HepG2 (cell line): ENCODE measurements around the gene RAMP3. TPM values are rescaled to one million over a fixed set of nuclear protein-coding genes. Genes with fewer than 3 reads are reported as not detected.

Experiments
- ATAC-seq: fragments of 200-7000 bp; cut with Tn5 transposase; 3 replicates; pipeline ENCODE4 v1.9.1; 2020; ENCODE audit warnings: mild to moderate bottlenecking, moderate library complexity
- BruUV-seq: library from RNA; stranded (reverse); fragments of 400-500 nt; replicated peaks from 2 replicates; lab custom pipeline; 2021; lab: Mats Ljungman, UMichigan
- CTCF ChIA-PET: fragments of 300-600 bp; formaldehyde crosslinking; extraction: SDS; loops from one replicate; lab custom pipeline; 2021; ENCODE audit warnings: low total read pairs, inconsistent platforms, low intra/inter-chr PET ratio; lab: Yijun Ruan, JAX
- POLR2A ChIA-PET: fragments of 350-600 bp; sonication (Branson Sonifier 250); formaldehyde crosslinking; loops from one replicate; lab custom pipeline; 2020; ENCODE audit warnings: antibody characterized with exemption, inconsistent platforms; lab: Yijun Ruan, JAX
- DNase-seq: peaks from one replicate; pipeline ENCODE4 v3.0.0-alpha.2; 2015; ENCODE audit warnings: low spot score
- FAIRE-seq: peaks from 3 replicates; lab custom pipeline; 2011; peaks lifted over from hg19 to GRCh38; lab: Jason Lieb, UNC
- H2AFZ ChIP-seq: one replicate; pipeline ENCODE4 v1.6.1; 2011; ENCODE audit warnings: low read length, inconsistent platforms
- H3K27ac ChIP-seq: fragments of 300-600 bp; 3 replicates; pipeline ENCODE4 v1.8.0; 2011; ENCODE audit warnings: mixed run types, mild to moderate bottlenecking, mixed read lengths, low read length, inconsistent platforms; ENCODE audit not compliant: insufficient read depth; ENCODE audit errors: extremely low read length
- H3K27me3 ChIP-seq, 2 experiments: fragments of 200-600 bp in 1 of 2; 2 replicates in 1 of 2; 3 replicates in 1 of 2; pipeline versions ENCODE4 v1.6.0 to v1.8.0; 2011; ENCODE audit warnings: low read length in 2 of 2, mild to moderate bottlenecking in 2 of 2, moderate library complexity in 2 of 2, inconsistent platforms in 1 of 2; ENCODE audit not compliant: insufficient read depth in 2 of 2, control insufficient read depth in 1 of 2
- H3K36me3 ChIP-seq, 2 experiments: fragments of 200-600 bp in 1 of 2; replicated peaks in 1 of 2; 2 replicates in 1 of 2; 3 replicates in 1 of 2; pipeline versions ENCODE4 v1.5.1 to v1.8.0; 2011; ENCODE audit warnings: low read length in 2 of 2, inconsistent platforms in 1 of 2; ENCODE audit not compliant: insufficient read depth in 2 of 2, control insufficient read depth in 1 of 2
- H3K4me1 ChIP-seq: 2 replicates; pipeline ENCODE4 v1.5.1; 2012; ENCODE audit warnings: low read length, inconsistent platforms; ENCODE audit not compliant: insufficient read depth
- H3K4me2 ChIP-seq: 2 replicates; pipeline ENCODE4 v1.6.0; 2011; ENCODE audit warnings: low read depth, low read length, inconsistent platforms
- H3K4me3 ChIP-seq, 3 experiments: fragments of 200-600 bp in 1 of 3; sonication (generic), shearing (Covaris generic) in 1 of 3; replicated peaks in 1 of 3; 2 replicates each; pipeline ENCODE4 v1.5.1; 2011 to 2016; ENCODE audit warnings: low read length in 3 of 3, inconsistent platforms in 2 of 3, low read depth in 2 of 3, mild to moderate bottlenecking in 2 of 3, control low read depth in 1 of 3, mixed read lengths in 1 of 3; ENCODE audit not compliant: insufficient read depth in 1 of 3
- H3K79me2 ChIP-seq: one replicate; pipeline ENCODE4 v1.6.1; 2011; ENCODE audit warnings: low read length, inconsistent platforms; ENCODE audit not compliant: insufficient read depth
- H3K9ac ChIP-seq: 2 replicates; pipeline ENCODE4 v1.6.0; 2011; ENCODE audit warnings: mild to moderate bottlenecking, low read depth, low read length, inconsistent platforms; ENCODE audit not compliant: insufficient read depth
- H3K9me3 ChIP-seq: 2 replicates; pipeline ENCODE4 v1.5.1; 2012; ENCODE audit warnings: mild to moderate bottlenecking, low read length
- H4K20me1 ChIP-seq: 2 replicates; pipeline ENCODE4 v1.6.0; 2011; ENCODE audit warnings: inconsistent platforms, mild to moderate bottlenecking, low read length, moderate library complexity; ENCODE audit not compliant: insufficient read depth
- CC2D1A ChIP-seq: sonication (generic); formaldehyde crosslinking; IDR thresholded peaks from 2 replicates; pipeline ENCODE4 v1.8.1; 2023; ENCODE audit warnings: mild to moderate bottlenecking, missing genetic modification reagents
- CHD4 ChIP-seq: fragments of 200-600 bp; sonication (generic); IDR thresholded peaks from 2 replicates; pipeline ENCODE4 v1.7.0; 2017; ENCODE audit warnings: mild to moderate bottlenecking, low read length, borderline replicate concordance
- HMG20B ChIP-seq: conservative IDR thresholded peaks from 2 replicates; pipeline ENCODE4 v1.6.1; 2016; ENCODE audit warnings: missing genetic modification reagents, missing compliant biosample characterization
- NFE2L2 ChIP-seq: fragments of 150-350 bp; IDR thresholded peaks from 2 replicates; pipeline ENCODE4 v1.6.1; 2014; ENCODE audit warnings: low read length
- SATB2 ChIP-seq: sonication (generic); formaldehyde crosslinking; IDR thresholded peaks from 2 replicates; pipeline ENCODE4 v1.5.0; 2020; ENCODE audit warnings: missing genetic modification reagents
- SP140L ChIP-seq: sonication (generic); formaldehyde crosslinking; IDR thresholded peaks from 2 replicates; pipeline ENCODE4 v1.4.0; 2020; ENCODE audit warnings: missing genetic modification reagents, borderline replicate concordance
- TP53 ChIP-seq: sonication (generic); formaldehyde crosslinking; conservative IDR thresholded peaks from 2 replicates; pipeline ENCODE4 v1.4.0; 2020; ENCODE audit warnings: missing genetic modification reagents
- ZNF160 ChIP-seq: sonication (generic); formaldehyde crosslinking; IDR thresholded peaks from 2 replicates; pipeline ENCODE4 v1.8.0; 2022; ENCODE audit warnings: mild to moderate bottlenecking, inconsistent platforms, missing genetic modification reagents
- ZNF460 ChIP-seq: sonication (generic); formaldehyde crosslinking; IDR thresholded peaks from 2 replicates; pipeline ENCODE4 v1.5.1; 2020; ENCODE audit warnings: missing genetic modification reagents, mild to moderate bottlenecking, borderline replicate concordance
- ZNF644 ChIP-seq: IDR thresholded peaks from 2 replicates; pipeline ENCODE4 v1.6.1; 2016; ENCODE audit warnings: low read depth
- ZNF670 ChIP-seq: sonication (generic); formaldehyde crosslinking; IDR thresholded peaks from 2 replicates; pipeline ENCODE4 v1.8.0; 2022; ENCODE audit warnings: mild to moderate bottlenecking, missing genetic modification reagents, borderline replicate concordance
- ZNF737 ChIP-seq: sonication (generic); formaldehyde crosslinking; IDR thresholded peaks from 2 replicates; pipeline ENCODE4 v1.5.0; 2020; ENCODE audit warnings: missing genetic modification reagents, mild to moderate bottlenecking, borderline replicate concordance
- ZSCAN22 ChIP-seq: sonication (generic); formaldehyde crosslinking; IDR thresholded peaks from 2 replicates; pipeline ENCODE4 v1.4.0; 2020; ENCODE audit warnings: mild to moderate bottlenecking, missing genetic modification reagents
- WGBS: methylation state at CpG from one replicate; pipeline ENCODE4 v1.1.6; 2017; ENCODE audit warnings: low lambda C conversion rate; 5-methylcytosine and 5-hydroxymethylcytosine counted together
- in situ Hi-C: cut with HindIII; loops from 2 replicates; pipeline ENCODE4 v1.10.0; 2017; ENCODE audit warnings: low pct_unique_long_range_greater_than_20kb; ENCODE audit not compliant: extremely low pct_ligation_motif_present
- intact Hi-C: fragments of 100-400 bp; cut with micrococcal nuclease; formaldehyde crosslinking; loops from one replicate; pipeline ENCODE4 v1.10.0; 2022; ENCODE audit not compliant: unreplicated experiment
- polyA plus RNA-seq, 8 experiments: library from polyadenylated mRNA; depleted of rRNA in 3 of 8; stranded (reverse) in 7 of 8; unstranded in 1 of 8; fragments of >200 nt; fragmentation: Illumina TruSeq in 4 of 8; extraction: Trizol in 4 of 8; gene quantifications; 2 replicates each; pipeline versions ENCODE4 v1.2.1 to v1.2.3, GENCODE V29; 2011 to 2016; ENCODE audit warnings: low read depth in 4 of 8, missing spikeins in 1 of 8, mixed read lengths in 1 of 8; ENCODE audit not compliant: insufficient read depth in 1 of 8
- total RNA-seq, 5 experiments: library from RNA; depleted of rRNA; stranded (reverse); fragments of >200 nt; fragmentation: Illumina TruSeq; extraction: Trizol; gene quantifications; 2 replicates each; pipeline ENCODE4 v1.2.3, GENCODE V29; 2016; ENCODE audit warnings: low read depth in 1 of 5
- TF ChIP-seq, protein P1 (sequence below): sonication (generic); formaldehyde crosslinking; IDR thresholded peaks from 2 replicates; pipeline ENCODE4 v1.8.0; 2022; ENCODE audit warnings: mild to moderate bottlenecking, missing genetic modification reagents, moderate library complexity
- TF ChIP-seq, protein P2 (sequence below): sonication (generic); formaldehyde crosslinking; IDR thresholded peaks from 2 replicates; pipeline ENCODE4 v1.5.1; 2020; ENCODE audit warnings: mild to moderate bottlenecking, missing genetic modification reagents, moderate library complexity
- TF ChIP-seq, protein P3 (sequence below): sonication (generic); formaldehyde crosslinking; IDR thresholded peaks from 2 replicates; pipeline ENCODE4 v1.4.0; 2020; ENCODE audit warnings: missing genetic modification reagents
- TF ChIP-seq, protein P4 (sequence below): sonication (generic); formaldehyde crosslinking; IDR thresholded peaks from 2 replicates; pipeline ENCODE4 v1.5.1; 2020; ENCODE audit warnings: mild to moderate bottlenecking, missing genetic modification reagents

Gene RAMP3
- total and polyA plus RNA-seq, 2 of the 13 experiments (the other 11 are each of a cell fraction or from before 2014, with no cell fraction given) = not detected

DNA sequence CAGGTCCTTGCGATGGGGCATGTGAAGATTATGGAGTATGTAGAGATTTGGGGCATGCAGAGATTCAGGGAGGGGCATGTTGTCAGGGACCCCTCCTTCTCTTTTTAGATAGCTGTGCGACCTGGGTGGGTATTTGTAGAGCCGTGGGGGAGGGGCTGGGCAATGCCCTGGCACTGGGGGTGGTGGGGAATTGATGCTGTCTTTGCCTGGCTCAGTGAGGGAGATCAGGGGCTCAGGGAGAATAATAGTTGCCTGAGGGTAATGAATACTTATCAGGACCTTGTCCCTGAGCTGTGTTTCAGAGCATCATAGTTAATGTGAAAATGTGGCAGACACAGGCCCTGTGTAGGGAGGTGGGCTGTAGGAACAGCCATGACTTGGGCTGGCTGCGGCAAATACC is 3.5 kb downstream of the RAMP3 start:
- H3K79me2 ChIP-seq = no peaks in the 10 kb centered on the region
- TF ChIP-seq ZSCAN22 (no peak), CHD4 (no peak), ZNF644 (CRISPR knock-in tag) (no peak), ZNF670 (CRISPR knock-in tag) (no peak), ZNF460 (CRISPR knock-in tag) (no peak), HMG20B (CRISPR knock-in tag) (no peak), CC2D1A (CRISPR knock-in tag) (no peak), SP140L (CRISPR knock-in tag) (no peak), SATB2 (no peak), ZNF737 (CRISPR knock-in tag) (no peak), NFE2L2 (no peak), ZNF160 (CRISPR knock-in tag) (no peak), TP53 (CRISPR knock-in tag) (no peak)
- TF ChIP-seq, protein P1, sequence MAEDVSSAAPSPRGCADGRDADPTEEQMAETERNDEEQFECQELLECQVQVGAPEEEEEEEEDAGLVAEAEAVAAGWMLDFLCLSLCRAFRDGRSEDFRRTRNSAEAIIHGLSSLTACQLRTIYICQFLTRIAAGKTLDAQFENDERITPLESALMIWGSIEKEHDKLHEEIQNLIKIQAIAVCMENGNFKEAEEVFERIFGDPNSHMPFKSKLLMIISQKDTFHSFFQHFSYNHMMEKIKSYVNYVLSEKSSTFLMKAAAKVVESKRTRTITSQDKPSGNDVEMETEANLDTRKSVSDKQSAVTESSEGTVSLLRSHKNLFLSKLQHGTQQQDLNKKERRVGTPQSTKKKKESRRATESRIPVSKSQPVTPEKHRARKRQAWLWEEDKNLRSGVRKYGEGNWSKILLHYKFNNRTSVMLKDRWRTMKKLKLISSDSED (CRISPR knock-in tag) = no peak
- TF ChIP-seq, protein P2, sequence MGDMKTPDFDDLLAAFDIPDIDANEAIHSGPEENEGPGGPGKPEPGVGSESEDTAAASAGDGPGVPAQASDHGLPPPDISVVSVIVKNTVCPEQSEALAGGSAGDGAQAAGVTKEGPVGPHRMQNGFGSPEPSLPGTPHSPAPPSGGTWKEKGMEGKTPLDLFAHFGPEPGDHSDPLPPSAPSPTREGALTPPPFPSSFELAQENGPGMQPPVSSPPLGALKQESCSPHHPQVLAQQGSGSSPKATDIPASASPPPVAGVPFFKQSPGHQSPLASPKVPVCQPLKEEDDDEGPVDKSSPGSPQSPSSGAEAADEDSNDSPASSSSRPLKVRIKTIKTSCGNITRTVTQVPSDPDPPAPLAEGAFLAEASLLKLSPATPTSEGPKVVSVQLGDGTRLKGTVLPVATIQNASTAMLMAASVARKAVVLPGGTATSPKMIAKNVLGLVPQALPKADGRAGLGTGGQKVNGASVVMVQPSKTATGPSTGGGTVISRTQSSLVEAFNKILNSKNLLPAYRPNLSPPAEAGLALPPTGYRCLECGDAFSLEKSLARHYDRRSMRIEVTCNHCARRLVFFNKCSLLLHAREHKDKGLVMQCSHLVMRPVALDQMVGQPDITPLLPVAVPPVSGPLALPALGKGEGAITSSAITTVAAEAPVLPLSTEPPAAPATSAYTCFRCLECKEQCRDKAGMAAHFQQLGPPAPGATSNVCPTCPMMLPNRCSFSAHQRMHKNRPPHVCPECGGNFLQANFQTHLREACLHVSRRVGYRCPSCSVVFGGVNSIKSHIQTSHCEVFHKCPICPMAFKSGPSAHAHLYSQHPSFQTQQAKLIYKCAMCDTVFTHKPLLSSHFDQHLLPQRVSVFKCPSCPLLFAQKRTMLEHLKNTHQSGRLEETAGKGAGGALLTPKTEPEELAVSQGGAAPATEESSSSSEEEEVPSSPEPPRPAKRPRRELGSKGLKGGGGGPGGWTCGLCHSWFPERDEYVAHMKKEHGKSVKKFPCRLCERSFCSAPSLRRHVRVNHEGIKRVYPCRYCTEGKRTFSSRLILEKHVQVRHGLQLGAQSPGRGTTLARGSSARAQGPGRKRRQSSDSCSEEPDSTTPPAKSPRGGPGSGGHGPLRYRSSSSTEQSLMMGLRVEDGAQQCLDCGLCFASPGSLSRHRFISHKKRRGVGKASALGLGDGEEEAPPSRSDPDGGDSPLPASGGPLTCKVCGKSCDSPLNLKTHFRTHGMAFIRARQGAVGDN (CRISPR knock-in tag) = no peak
- TF ChIP-seq, protein P3, sequence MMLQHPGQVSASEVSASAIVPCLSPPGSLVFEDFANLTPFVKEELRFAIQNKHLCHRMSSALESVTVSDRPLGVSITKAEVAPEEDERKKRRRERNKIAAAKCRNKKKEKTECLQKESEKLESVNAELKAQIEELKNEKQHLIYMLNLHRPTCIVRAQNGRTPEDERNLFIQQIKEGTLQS = no peak
- TF ChIP-seq, protein P4, sequence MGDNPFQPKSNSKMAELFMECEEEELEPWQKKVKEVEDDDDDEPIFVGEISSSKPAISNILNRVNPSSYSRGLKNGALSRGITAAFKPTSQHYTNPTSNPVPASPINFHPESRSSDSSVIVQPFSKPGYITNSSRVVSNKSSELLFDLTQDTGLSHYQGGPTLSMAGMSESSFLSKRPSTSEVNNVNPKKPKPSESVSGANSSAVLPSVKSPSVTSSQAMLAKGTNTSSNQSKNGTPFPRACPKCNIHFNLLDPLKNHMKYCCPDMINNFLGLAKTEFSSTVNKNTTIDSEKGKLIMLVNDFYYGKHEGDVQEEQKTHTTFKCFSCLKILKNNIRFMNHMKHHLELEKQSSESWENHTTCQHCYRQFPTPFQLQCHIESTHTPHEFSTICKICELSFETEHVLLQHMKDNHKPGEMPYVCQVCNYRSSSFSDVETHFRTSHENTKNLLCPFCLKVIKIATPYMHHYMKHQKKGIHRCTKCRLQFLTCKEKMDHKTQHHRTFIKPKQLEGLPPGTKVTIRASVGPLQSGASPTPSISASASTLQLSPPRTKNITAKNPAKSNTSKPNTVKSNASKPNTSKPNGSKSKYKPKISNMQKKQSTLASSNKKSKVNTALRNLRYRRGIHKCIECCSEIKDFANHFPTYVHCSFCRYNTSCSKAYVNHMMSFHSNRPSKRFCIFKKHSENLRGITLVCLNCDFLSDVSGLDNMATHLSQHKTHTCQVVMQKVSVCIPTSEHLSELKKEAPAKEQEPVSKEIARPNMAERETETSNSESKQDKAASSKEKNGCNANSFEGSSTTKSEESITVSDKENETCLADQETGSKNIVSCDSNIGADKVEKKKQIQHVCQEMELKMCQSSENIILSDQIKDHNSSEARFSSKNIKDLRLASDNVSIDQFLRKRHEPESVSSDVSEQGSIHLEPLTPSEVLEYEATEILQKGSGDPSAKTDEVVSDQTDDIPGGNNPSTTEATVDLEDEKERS (CRISPR knock-in tag) = no peak
- H3K27me3 ChIP-seq = peaks cover 7 to 52% of the 10 kb centered on the region in 2 experiments; a peak in 4 of 5 replicates
- no peak overlapping the region for H3K4me2 ChIP-seq
- no peak overlapping the region for H3K9ac ChIP-seq
- in situ Hi-C loops = loop anchor here (25.0 kb wide), 1 partner anchor 426 kb away; no protein-coding TSS in a partner anchor
- no peaks in the 10 kb centered on the region for H4K20me1 ChIP-seq
- BruUV-seq = no TSS peak
- H3K36me3 ChIP-seq = no peaks in the 10 kb centered on the region
- DNase-seq = no peak
- intact Hi-C loops = no loop called here
- no peaks in the 10 kb centered on the region for H3K4me1 ChIP-seq
- ChIA-PET POLR2A (no interaction called here), CTCF (no interaction called here)
- H3K4me3 ChIP-seq = no peak overlapping the region
- no peaks in the 10 kb centered on the region for H3K9me3 ChIP-seq
- WGBS = 26% methylated on average over 4 of the region's 4 CpGs
- no peak for FAIRE-seq
- H2AFZ ChIP-seq = no peak overlapping the region
- no peak overlapping the region for H3K27ac ChIP-seq
- ATAC-seq = no peak
